GM13976 (cell line): Measurements from ENCODE around the gene SAMSN1.
"Not testable (repeated sequence)": the region's sequence is repeated elsewhere in the genome, so short reads cannot be mapped to it uniquely, and the experiment has no call there.

ENCODE experiments used
- DNase-seq: peaks from one replicate; pipeline ENCODE4 v3.0.0; 2012; ENCODE audit warnings: low spot score
- in situ Hi-C: fragments of 300-500 bp; cut with MboI; formaldehyde crosslinking; loops from one replicate; pipeline ENCODE4 v1.12.0; 2022; ENCODE audit warnings: low sequenced_read_pairs, mixed read lengths, inconsistent platforms; ENCODE audit not compliant: unreplicated experiment
- TF ChIP-seq, protein P1 (sequence below): IDR thresholded peaks from 2 replicates; pipeline ENCODE4 v1.5.1; 2012; ENCODE audit warnings: borderline replicate concordance, mild to moderate bottlenecking; ENCODE audit not compliant: insufficient read depth; ENCODE audit errors: extremely low read depth, missing control alignments, control extremely low read depth

Gene SAMSN1

DNA sequence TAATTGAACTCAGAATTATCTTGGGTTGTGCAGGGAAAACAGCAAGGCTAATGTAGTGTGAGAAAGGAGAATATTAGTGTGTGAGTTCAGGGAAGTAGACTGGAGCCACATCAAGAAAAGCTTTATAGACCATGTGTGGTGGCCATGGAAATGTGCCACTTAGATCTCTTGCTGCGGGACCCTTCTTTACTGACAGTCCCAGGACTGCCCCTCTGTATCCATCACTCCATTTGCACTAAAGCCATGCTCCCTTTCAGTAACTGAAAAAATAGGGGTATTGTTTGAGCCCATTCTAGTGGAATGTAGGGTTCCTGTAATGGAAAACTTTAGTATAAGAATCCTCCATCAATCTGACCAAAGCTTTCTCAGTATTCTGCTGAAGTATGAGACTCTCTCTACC, 32.3 kb downstream of the SAMSN1 start:
- in situ Hi-C loops = no loop called here
- DNase-seq = no peak
- TF ChIP-seq, protein P1, sequence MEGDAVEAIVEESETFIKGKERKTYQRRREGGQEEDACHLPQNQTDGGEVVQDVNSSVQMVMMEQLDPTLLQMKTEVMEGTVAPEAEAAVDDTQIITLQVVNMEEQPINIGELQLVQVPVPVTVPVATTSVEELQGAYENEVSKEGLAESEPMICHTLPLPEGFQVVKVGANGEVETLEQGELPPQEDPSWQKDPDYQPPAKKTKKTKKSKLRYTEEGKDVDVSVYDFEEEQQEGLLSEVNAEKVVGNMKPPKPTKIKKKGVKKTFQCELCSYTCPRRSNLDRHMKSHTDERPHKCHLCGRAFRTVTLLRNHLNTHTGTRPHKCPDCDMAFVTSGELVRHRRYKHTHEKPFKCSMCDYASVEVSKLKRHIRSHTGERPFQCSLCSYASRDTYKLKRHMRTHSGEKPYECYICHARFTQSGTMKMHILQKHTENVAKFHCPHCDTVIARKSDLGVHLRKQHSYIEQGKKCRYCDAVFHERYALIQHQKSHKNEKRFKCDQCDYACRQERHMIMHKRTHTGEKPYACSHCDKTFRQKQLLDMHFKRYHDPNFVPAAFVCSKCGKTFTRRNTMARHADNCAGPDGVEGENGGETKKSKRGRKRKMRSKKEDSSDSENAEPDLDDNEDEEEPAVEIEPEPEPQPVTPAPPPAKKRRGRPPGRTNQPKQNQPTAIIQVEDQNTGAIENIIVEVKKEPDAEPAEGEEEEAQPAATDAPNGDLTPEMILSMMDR = no peak

DNA sequence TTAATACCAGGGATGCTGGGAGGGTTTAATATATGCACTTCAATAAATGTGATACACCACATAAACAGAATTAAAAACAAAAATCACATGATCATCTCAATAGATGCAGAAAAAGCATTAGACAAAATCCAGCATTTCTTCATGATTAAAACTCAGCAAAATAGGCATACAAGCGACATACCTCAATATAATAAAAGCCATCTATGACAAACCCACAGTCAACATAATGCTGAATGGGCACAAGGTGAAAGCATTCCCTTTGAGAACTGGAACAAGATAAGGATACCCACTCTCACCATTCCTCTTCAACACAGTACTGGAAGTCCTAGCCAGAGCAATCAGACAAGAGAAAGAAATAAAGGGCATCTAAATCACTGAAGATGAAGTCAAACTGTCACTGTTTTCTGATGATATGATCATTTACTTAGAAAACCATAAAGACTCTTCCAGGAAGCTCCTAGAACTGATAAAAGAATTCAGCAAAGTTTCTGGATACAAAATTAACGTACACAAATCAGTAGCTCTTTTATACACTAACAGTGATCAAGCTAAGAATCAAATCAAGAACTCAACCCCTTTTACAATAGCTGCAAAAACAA, 39.2 kb downstream of the SAMSN1 start:
- DNase-seq, in situ Hi-C loops: not testable (repeated sequence)

DNA sequence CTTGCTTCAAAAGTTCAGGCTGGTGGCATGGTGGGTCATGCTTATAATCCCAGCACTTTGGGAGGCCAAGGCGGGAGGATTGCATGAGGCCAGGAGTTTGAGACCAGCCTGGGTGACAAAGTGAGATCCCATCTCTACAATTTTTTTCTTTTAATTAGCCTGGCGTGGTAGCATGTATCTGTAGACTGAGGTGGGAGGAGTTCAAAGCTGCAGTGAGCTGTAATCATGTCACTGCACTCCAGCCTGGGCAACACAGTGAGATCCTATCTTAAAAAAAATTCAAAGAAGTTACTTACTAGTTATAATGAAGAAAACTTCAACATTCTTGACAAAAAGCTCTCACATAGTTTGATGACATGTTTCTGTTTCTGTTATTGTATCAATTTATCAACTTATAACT, 45.2 kb downstream of the SAMSN1 start:
- in situ Hi-C loops = no loop called here
- DNase-seq = no peak
- TF ChIP-seq, protein P1 = no peak

DNA sequence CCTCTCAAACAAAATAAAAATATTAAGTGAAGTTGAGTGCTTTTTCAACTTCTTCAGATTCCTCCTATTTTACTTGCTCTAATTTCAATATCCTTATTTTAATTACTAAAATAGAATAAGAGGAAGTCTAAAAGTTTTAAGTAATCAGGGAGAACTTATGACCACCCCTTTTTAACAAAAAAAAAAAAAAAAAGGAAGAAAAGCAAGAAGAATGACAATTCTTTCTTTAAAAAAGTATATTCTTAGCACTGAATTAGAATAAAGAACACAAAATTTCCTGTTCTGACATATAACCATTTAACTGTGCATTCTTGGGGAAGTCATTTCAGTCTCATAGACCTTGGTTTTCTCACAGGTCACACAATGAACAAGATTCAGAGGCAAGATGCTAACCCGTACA, 46.8 kb downstream of the SAMSN1 start:
- in situ Hi-C loops = no loop called here
- TF ChIP-seq, protein P1 = no peak
- DNase-seq = no peak

DNA sequence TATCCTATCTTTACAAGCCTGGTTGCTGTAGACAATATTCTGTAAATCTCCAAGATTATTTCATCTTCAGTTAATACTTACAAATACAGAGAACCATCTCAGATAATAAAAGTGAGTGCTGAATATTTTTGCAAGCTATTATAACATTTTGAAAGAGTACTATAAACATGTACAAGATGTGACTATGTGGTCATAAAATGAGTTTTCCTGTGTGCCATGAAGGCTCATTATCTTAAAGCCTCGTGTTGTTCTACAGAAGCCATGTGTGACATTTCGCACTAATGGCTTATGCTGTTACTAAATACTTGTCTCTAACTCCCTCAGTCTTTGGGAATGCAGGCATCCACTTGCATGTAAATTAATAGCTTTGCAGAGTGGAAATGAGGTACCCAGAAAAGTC, 48.3 kb downstream of the SAMSN1 start:
- TF ChIP-seq, protein P1 = no peak
- DNase-seq = no peak
- in situ Hi-C loops = no loop called here

DNA sequence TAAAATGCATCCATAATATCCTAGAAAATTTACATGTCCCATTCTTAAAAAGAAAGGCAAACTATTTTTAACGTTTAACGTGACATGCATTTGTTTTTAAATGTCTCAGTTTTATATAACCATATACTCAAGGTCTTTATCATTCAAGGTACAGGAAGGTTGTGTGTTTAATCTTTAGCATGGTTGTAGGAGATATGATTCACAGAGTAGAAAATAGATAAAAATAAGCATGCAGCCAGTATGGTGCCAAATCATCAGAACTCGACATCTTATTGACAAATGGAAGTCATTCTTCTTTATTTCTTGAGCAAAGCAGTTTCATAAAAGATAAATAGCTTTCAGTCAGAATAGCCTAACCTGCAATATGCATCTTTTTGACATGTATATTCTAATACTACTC, 51.0 kb downstream of the SAMSN1 start:
- no peak for DNase-seq
- in situ Hi-C loops = no loop called here
- TF ChIP-seq, protein P1 = no peak

DNA sequence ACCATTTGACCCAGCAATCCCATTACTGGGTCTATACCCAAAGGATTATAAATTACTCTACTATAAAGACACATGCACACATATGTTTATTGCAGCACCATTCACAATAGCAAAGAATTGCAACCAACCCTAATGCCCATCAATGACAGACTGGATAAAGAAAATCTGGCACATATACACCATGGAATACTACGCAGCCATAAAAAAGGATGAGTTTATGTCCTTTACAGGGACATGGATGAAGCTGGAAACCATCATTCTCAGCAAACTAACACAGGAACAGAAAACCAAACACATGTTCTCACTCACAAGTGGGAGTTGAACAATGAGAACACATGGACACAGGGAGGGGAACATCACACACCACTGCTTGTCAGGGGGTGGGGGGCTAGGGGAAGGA, 51.9 kb downstream of the SAMSN1 start:
- DNase-seq, in situ Hi-C loops: not testable (repeated sequence)

DNA sequence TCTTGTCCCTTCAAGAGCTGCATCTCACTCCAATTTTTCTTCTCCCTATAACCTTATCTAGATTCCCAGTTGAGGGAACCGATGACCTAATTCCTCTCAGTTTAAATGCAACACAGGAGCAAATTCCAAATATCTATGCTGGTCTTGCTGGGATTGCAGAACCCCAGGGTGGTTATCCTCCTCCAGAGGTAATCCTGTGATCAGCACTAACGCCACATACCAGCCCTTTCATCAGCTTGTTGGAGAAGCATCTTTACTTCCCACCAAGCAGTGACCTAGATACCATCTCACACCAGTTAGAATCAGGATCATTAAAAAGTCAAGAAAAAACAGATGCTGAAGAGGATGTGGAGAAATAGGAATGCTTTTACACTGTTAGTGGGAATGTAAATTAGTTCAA, 52.4 kb downstream of the SAMSN1 start:
- TF ChIP-seq, protein P1 = no peak
- DNase-seq = no peak
- in situ Hi-C loops = no loop called here
